ENCODE results near the gene VAMP1.

VAMP1 gene

GRCh38 chr12:6443361-6443983 lies 27.0 kb downstream of the VAMP1 start:
- Histone ChIP-seq H3K9me2 (replicated peaks; ENCODE audit: control insufficient read depth, low read length) (no peaks in the 10 kb centered on the region), H3K9me3 (ENCODE audit: control insufficient read depth, insufficient read depth, low read length) (no peaks in the 10 kb centered on the region), H3F3A (ENCODE audit: control insufficient read depth, insufficient read depth) (peaks cover 38% of the 10 kb centered on the region), H3K27me3 (ENCODE audit: control insufficient read depth, low read length) (no peaks in the 10 kb centered on the region), H3K4me3 (ENCODE audit: low read length) (peak overlapping the region; percentile 90), H3K4me1 (ENCODE audit: control insufficient read depth, low read length) (peaks cover 68% of the 10 kb centered on the region), H3K4me2 (ENCODE audit: low read length) (peak overlapping the region; percentile 92), H4K20me1 (ENCODE audit: control insufficient read depth, insufficient read depth, low read depth, low read length) (no peaks in the 10 kb centered on the region), H3K79me2 (ENCODE audit: control insufficient read depth, low read length) (peaks cover 39% of the 10 kb centered on the region), H3K27ac (ENCODE audit: low read depth, low read length) (peak overlapping the region; percentile 92), H3K36me3 (ENCODE audit: control insufficient read depth, low read length) (peaks cover 28% of the 10 kb centered on the region)
- TF ChIP-seq EZH2phosphoT487 (IDR thresholded peaks at IDR 0.05; ENCODE audit: borderline replicate concordance, low read length) (no peak), CTCF (IDR thresholded peaks at IDR 0.05; ENCODE audit: low read depth, low read length, poor library complexity, severe bottlenecking) (no peak)

- no peaks in the 10 kb centered on the region for H4K20me1 ChIP-seq (ENCODE audit: control insufficient read depth, insufficient read depth, low read depth, low read length)
- peaks cover 35% of the 10 kb centered on the region for H3K79me2 ChIP-seq (ENCODE audit: control insufficient read depth, low read length)
- peaks cover 24% of the 10 kb centered on the region for H3K36me3 ChIP-seq (ENCODE audit: control insufficient read depth, low read length)
- H3K9me3 ChIP-seq (ENCODE audit: control insufficient read depth, insufficient read depth, low read length), result no peaks in the 10 kb centered on the region
- peaks cover 63% of the 10 kb centered on the region for H3K4me1 ChIP-seq (ENCODE audit: control insufficient read depth, low read length)
- peak overlapping the region; percentile 92 for H3K27ac ChIP-seq (ENCODE audit: low read depth, low read length)
- no peaks in the 10 kb centered on the region for H3K27me3 ChIP-seq (ENCODE audit: control insufficient read depth, low read length)
- TF ChIP-seq EZH2phosphoT487 (IDR thresholded peaks at IDR 0.05; ENCODE audit: borderline replicate concordance, low read length) (no peak), CTCF (IDR thresholded peaks at IDR 0.05; ENCODE audit: low read depth, low read length, poor library complexity, severe bottlenecking) (no peak)
- no peaks in the 10 kb centered on the region for H3K9me2 ChIP-seq (replicated peaks; ENCODE audit: control insufficient read depth, low read length)
- peaks cover 34% of the 10 kb centered on the region for H3F3A ChIP-seq (ENCODE audit: control insufficient read depth, insufficient read depth)
- peak overlapping the region; percentile 90 for H3K4me3 ChIP-seq (ENCODE audit: low read length)
- H3K4me2 ChIP-seq (ENCODE audit: low read length), result peak overlapping the region; percentile 92
Observed at GRCh38 chr12:6442836-6443235, 27.6 kb downstream of the VAMP1 start.

GRCh38 chr12:6440391-6440790 lies 30.1 kb downstream of the VAMP1 start:
- H3F3A ChIP-seq (ENCODE audit: control insufficient read depth, insufficient read depth), result peaks cover 15% of the 10 kb centered on the region
- H3K9me2 ChIP-seq (replicated peaks; ENCODE audit: control insufficient read depth, low read length), result no peaks in the 10 kb centered on the region
- H3K4me1 ChIP-seq (ENCODE audit: control insufficient read depth, low read length), result peaks cover 45% of the 10 kb centered on the region
- no peaks in the 10 kb centered on the region for H4K20me1 ChIP-seq (ENCODE audit: control insufficient read depth, insufficient read depth, low read depth, low read length)
- H3K4me3 ChIP-seq (ENCODE audit: low read length), result no peak overlapping the region
- TF ChIP-seq EZH2phosphoT487 (IDR thresholded peaks at IDR 0.05; ENCODE audit: borderline replicate concordance, low read length) (no peak), CTCF (IDR thresholded peaks at IDR 0.05; ENCODE audit: low read depth, low read length, poor library complexity, severe bottlenecking) (no peak)
- no peaks in the 10 kb centered on the region for H3K9me3 ChIP-seq (ENCODE audit: control insufficient read depth, insufficient read depth, low read length)
- peaks cover 12% of the 10 kb centered on the region for H3K79me2 ChIP-seq (ENCODE audit: control insufficient read depth, low read length)
- H3K27ac ChIP-seq (ENCODE audit: low read depth, low read length), result no peak overlapping the region
- no peak overlapping the region for H3K4me2 ChIP-seq (ENCODE audit: low read length)
- H3K27me3 ChIP-seq (ENCODE audit: control insufficient read depth, low read length), result no peaks in the 10 kb centered on the region
- peaks cover 2% of the 10 kb centered on the region for H3K36me3 ChIP-seq (ENCODE audit: control insufficient read depth, low read length)
